ENCODE results near the gene TMEM117.
"Not testable (repeated sequence)": the region's sequence is repeated elsewhere in the genome, so short reads cannot be mapped to it uniquely, and the experiment has no call there.

Gene TMEM117

DNA sequence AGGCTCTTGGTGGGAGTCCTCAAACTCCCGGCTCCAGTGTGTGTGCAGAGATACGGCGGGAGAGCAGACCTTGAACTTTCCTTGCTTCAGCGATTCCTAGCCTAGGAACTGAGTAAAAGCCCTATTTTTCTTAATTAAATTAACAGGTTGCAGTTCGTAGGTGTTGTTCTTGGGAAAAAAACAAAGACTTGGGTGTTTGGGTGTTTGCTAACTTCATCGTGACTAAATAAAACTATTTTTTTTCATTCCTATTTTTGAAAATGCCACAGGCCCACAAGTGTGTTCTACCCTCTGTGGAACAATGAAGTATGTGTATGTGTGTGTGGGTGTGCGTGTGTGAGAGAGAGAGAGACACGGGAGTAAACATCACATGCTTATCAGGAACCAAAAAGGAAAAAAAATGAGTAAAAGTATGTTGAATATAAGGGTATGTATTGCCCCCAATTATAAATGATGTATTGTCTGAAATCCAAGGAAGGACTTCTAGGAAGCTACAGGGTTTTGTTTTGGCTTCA is 651 bp downstream of the TMEM117 start:
- Histone ChIP-seq H3K4me1 (ENCODE audit: insufficient read depth, poor library complexity, severe bottlenecking) (no peaks in the 10 kb centered on the region), H3K27me3 (ENCODE audit: insufficient read depth, poor library complexity, severe bottlenecking) (no peaks in the 10 kb centered on the region), H3K27ac (ENCODE audit: poor library complexity, severe bottlenecking) (no peak overlapping the region), H3K9me3 (ENCODE audit: severe bottlenecking) (no peaks in the 10 kb centered on the region), H3K4me3 (ENCODE audit: severe bottlenecking) (peak overlapping the region; percentile 59), H3K36me3 (ENCODE audit: low read depth) (no peaks in the 10 kb centered on the region)
- DNase-seq (ENCODE audit: low spot score) = no peak
- 0 out of 3 replicates have a peak, but pooled peaks have one; percentile 4 for ATAC-seq (ENCODE audit: low read depth)
- no peak for TF ChIP-seq CTCF (IDR thresholded peaks at IDR 0.05; ENCODE audit: poor library complexity, severe bottlenecking)

- DNase-seq (ENCODE audit: low spot score) (no peak), ATAC-seq (ENCODE audit: low read depth) (no peak)
- no peaks in the 10 kb centered on the region for H3K36me3 ChIP-seq (ENCODE audit: low read depth)
- no peaks in the 10 kb centered on the region for H3K27me3 ChIP-seq (ENCODE audit: insufficient read depth, poor library complexity, severe bottlenecking)
- no peak overlapping the region for H3K27ac ChIP-seq (ENCODE audit: poor library complexity, severe bottlenecking)
- no peaks in the 10 kb centered on the region for H3K9me3 ChIP-seq (ENCODE audit: severe bottlenecking)
- no peak overlapping the region for H3K4me3 ChIP-seq (ENCODE audit: severe bottlenecking)
- no peaks in the 10 kb centered on the region for H3K4me1 ChIP-seq (ENCODE audit: insufficient read depth, poor library complexity, severe bottlenecking)
- TF ChIP-seq CTCF (IDR thresholded peaks at IDR 0.05; ENCODE audit: poor library complexity, severe bottlenecking) = no peak
These were observed 4.5 kb downstream of the TMEM117 start for GRCh38 chr12:43840338-43840737.

DNA sequence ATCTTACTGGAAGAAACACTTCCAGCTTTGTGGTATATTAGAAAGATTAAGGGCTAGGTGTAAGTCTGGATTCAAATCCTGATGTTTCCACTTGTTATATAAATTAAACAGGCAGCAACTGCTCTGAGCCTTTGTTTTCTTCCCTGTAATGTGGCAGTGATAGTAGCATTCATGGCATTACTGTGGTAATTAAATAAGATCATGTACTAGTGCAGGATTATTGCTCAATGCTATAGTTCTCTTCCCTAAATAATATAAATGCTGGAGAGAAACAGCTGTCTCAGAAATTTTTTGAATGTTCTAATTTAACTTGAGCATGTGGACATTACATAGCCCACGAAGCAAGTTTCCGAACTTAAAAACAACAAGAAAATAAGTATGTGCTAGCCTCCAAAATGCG is 5.4 kb downstream of the TMEM117 start:
- no peaks in the 10 kb centered on the region for H3K27me3 ChIP-seq (ENCODE audit: insufficient read depth, poor library complexity, severe bottlenecking)
- H3K36me3 ChIP-seq (ENCODE audit: low read depth) = no peaks in the 10 kb centered on the region
- DNase-seq (ENCODE audit: low spot score) = no peak
- no peaks in the 10 kb centered on the region for H3K4me1 ChIP-seq (ENCODE audit: insufficient read depth, poor library complexity, severe bottlenecking)
- H3K27ac ChIP-seq (ENCODE audit: poor library complexity, severe bottlenecking) = no peak overlapping the region
- no peaks in the 10 kb centered on the region for H3K9me3 ChIP-seq (ENCODE audit: severe bottlenecking)
- no peak for TF ChIP-seq CTCF (IDR thresholded peaks at IDR 0.05; ENCODE audit: poor library complexity, severe bottlenecking)
- no peak overlapping the region for H3K4me3 ChIP-seq (ENCODE audit: severe bottlenecking)
- no peak for ATAC-seq (ENCODE audit: low read depth)

GRCh38 chr12:43842259-43842658 is 6.4 kb downstream of the TMEM117 start:
- DNase-seq (ENCODE audit: low spot score) (no peak), ATAC-seq (ENCODE audit: low read depth) (no peak)
- peaks cover 4% of the 10 kb centered on the region for H3K4me1 ChIP-seq (ENCODE audit: insufficient read depth, poor library complexity, severe bottlenecking)
- no peaks in the 10 kb centered on the region for H3K27me3 ChIP-seq (ENCODE audit: insufficient read depth, poor library complexity, severe bottlenecking)
- H3K27ac ChIP-seq (ENCODE audit: poor library complexity, severe bottlenecking) = no peak overlapping the region
- no peaks in the 10 kb centered on the region for H3K9me3 ChIP-seq (ENCODE audit: severe bottlenecking)
- H3K36me3 ChIP-seq (ENCODE audit: low read depth) = no peaks in the 10 kb centered on the region
- TF ChIP-seq CTCF (IDR thresholded peaks at IDR 0.05; ENCODE audit: poor library complexity, severe bottlenecking) = no peak
- H3K4me3 ChIP-seq (ENCODE audit: severe bottlenecking) = no peak overlapping the region

DNA sequence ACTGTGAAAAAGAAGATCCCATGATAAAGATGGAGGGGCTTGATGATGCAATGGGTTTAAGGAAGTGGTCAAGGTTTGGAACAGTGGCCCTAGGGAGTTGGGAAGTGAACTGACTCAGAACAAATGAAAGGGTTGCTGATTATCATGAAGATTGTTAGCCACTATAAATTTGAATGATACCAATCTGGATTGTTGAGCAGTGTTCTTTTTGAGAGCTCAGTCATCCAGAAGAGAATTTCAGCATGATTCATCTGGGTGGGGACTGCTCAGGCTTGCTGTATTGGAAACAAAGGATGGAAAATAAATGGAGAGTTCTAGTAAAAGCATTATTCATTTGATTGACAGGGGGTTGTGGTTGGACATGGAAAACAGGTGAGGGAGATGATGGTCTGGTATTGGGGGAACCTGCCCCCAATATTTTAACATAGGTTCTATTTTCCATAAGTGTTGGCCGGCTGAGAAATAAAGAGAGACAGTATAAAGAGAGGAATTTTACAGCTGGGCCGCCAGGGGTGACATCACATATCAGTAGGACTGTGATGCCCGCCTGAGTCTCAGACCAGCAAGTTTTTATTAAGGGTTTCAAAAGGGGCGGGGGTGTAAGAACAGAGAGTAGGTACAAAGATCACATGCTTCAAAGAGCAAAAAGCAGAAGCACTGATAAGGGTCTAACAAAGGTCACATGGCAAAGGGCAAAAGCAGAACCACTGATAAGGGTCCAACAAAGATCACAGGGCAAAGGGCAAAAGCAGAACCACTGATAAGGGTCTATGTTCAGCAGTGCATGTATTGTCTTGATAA is 11.7 kb downstream of the TMEM117 start:
- ATAC-seq (ENCODE audit: low read depth) = peak; percentile 89
- peak overlapping the region; percentile 56 for H3K27ac ChIP-seq (ENCODE audit: poor library complexity, severe bottlenecking)
- H3K36me3 ChIP-seq (ENCODE audit: low read depth); H3K9me3 ChIP-seq (ENCODE audit: severe bottlenecking); DNase-seq (ENCODE audit: low spot score); H3K27me3 ChIP-seq (ENCODE audit: insufficient read depth, poor library complexity, severe bottlenecking); H3K4me3 ChIP-seq (ENCODE audit: severe bottlenecking): not testable (repeated sequence)
- peaks cover 12% of the 10 kb centered on the region for H3K4me1 ChIP-seq (ENCODE audit: insufficient read depth, poor library complexity, severe bottlenecking)
